Activated gamma-delta T cell (primary cell): ENCODE measurements around the gene IFT57.

Experiments used
- DNase-seq: peaks from one replicate; lab custom pipeline; 2025; lab: John Stamatoyannopoulos, UW

The IFT57 gene

DNA sequence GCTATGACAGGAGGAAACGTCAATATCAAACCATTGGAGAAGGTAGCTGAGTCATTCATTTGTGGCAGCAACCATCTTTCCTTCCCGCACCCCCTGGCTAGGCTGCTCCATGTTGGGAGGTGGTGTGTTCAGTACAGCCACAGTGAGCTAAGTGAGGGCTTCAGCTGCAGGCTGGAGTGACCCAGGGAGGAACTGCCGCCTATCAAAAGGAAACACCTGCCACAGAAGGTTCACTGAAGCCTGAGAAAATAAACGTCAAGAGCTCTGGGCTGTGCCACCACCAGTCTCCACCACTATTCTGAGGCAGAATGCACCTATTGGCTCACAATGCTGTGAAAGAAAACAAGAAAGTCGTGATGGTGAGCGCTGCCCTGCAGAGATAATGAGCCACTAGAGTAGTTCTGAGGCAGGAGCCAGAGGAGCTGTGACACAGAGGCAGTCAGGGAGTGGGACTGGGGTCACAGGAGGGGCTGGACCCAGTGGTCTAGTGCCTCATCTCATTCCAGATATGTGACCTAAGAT lies 96.6 kb downstream of the IFT57 start:
- DNase-seq, result no peak

DNA sequence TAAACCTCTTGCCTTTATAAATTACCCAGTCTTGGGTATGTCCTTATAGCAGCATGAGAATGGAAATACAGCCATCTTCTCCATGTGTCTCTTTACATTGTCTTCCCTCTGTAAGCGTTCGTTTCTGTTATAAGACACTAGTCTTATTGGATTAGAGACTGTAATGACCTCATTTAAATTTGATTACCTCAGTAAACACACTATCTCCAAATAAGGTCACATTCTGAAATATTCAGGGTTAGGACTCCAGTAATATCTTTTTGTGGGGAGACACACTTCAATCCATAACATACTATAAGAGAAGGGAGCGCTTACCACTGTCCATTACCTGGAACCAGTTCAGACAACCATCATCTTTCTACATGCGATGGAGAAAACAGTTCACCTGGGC lies 97.1 kb downstream of the IFT57 start:
- DNase-seq, result no peak

DNA sequence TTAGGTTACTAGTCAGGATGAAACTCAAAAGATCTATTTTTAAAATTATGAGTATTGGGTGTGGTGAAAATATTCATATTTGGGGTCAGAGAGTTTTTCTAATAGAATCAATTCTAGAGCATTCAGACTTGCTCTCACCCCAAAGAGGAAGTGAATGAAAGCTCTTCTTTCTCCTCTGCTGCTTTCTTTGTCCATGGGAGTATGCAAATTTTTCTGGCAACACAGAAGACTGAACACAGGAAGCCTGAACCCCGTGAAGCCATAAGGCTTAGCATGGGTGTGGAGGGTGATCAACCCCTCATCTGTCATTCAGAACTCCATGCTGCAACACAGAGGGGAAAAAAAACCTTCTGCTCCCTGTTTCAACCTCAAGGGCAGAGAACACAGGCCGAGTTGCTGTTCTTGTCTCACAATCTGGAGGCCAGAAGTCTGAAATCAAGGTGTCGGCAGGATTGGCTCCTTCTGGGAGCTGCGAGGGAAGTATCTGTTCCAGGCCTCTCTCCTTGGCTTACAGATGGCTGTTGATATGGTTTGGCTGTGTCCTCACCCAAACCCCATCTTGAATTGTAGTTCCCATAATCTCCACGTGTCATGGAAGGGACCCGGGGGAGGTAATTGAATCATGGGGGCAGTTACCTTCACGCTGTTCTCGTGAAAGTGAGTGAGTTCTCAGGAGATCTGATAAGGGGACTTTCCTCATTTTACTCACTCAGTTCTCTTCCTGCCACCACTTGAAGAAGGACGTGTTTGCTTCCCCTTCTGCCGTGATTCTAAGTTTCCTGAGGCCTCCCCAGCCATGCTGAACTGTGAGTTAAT lies 97.7 kb downstream of the IFT57 start:
- DNase-seq, result no peak

DNA sequence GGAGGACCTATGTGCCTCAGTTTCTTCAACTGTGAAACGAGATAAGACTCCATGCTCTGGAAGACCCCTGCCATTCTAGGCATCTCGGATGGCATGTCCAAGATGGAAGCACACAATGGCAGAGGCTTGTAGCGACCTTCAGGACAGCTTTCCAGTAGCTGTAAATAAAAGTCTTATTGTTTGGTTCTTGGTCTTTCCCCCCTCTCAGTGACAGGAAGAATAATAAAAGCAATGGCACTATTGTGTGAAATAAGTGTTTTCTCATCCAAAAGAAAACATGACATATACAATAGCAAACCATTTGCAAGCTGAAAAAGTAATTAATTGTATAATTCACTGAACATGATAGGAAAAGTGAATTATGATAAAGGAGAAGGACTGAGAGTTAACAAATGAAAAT lies 98.9 kb downstream of the IFT57 start:
- DNase-seq, result no peak

DNA sequence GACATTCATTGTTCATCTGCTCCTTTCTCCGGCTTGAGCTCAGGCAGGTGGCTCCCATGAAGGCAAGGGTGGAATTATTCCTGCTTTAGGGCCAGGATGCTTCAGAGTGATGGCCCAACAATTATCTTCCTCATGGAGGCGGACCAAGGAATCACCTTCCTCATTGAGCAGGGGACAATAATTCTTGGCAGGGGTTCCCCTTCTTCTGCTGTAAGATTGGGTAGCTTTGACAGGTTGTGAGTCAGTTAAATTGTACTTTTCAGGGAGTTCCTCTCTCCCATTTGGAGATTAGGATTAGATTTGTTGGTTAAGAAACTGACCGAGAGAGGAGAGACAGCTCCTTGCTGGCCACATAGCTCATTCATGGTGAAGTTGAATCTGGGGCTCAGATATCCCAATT lies 99.9 kb downstream of the IFT57 start:
- DNase-seq, result no peak

DNA sequence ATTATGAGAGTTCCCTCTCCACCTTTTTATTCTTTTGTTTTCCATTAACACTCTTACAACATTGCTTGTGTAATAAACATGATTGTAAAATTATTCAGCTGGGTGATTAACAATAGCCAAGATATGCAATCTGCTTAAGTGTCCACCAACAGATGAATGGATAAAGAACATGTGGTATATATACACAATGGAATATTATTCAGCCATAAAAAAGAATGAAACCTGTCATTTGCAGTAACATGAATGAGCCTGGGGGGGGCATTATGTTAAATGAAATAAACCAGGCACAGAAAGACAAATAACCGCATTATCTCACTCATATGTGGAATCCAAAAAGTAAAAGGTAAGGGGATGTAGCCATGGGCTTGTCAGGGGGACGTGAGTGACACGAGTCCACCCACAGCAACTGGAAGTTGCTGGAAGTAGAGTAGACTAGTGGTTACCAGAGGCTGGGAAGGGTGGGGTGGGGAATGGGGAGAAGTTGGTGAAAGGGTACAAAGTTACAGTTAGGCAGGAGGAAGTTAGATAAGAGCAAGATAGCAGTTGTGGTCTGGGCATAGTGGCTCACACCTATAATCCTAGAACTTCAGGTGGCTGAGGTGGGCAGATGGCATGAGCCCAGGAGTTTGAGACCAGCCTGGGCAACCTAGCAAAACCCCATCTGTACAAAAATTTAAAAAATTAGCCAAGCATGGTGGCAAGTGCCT lies 102.7 kb downstream of the IFT57 start:
- no peak for DNase-seq

DNA sequence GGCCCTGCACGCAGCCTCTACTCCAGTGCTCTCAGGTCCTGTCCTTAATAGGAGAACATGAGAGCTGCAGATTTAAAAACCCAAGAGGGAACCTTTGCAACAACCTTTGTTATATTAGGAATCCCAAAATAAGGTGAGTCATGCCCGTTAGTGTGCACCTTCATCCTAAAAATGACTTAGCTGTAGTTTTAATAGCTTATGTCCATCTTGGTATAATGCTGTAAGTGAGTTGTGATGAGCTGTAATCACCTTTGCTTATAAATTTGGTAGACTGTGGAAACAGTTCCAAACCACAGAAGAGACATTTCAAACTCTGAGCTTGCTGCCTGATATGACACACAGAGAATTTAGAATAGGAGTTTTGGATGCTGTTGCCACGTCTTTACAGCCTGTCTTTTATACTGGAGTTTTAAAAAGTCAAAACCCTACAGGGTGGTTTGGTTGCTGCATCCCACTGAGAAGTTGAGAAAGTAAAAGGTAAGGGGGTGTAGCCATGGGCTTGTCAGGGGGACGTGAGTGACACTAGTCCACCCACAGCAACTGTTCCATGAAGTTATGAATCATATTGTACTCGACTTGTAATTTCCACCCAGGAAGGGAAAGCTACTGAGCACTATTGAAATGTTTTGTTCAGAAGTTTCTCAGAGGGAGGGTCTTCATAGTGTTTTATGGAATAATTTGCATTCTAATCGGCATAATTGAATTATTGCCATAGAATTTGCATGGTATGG lies 104.0 kb downstream of the IFT57 start:
- DNase-seq, result no peak

DNA sequence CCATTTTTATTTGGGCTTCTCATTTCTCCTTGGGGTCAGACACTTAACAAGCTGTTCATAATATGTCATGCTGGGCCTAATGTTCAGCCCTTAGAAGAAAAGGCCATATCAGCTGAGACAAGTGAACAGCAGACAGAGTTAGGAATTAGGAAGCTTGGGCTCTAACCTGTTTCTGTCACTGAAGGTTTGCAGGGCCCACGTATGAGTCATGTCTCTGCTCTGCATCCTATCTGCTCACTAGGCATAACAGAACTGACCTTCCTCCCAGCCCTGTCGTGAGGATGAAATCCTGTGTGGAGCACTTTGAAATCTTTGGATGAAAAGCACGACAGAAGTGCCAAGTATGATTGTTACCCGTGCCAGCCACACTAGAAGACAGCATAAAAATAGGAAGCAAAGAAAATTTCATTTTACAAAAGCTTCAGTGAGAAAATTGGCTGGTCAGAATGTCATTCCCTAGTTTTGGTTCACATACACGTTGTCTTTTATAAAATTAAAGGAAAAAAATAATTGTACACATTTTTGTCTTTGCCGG lies 104.9 kb downstream of the IFT57 start:
- no peak for DNase-seq

DNA sequence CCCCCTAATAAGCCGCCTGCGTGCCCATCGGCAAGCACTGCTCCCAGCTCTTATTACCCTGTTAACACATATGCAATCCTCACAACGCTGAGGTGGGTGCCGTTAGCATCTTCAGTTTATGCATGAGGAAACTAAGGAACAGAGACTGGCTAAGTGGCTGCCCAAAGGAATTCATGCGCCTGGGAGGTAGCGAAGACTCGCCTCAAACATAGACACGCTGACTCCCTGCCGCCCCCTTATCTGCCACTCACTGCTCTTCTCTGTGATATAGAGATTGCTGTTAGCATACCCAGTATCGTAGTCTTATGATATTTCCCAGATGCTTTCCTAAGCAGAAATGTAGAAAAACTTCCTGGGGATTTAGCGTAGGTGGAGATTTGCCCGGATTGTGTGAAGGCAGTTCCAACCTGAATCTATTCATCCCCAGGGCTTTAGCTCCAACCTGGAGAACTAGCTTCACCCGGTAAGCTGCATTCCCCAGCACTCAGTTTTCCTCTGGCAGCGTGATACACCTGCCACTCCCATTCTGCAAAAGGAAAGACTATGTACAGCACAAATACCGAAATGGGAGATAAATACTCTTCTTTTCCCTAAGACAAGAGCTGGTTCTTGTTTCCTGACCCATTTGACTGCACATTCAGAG lies 107.7 kb downstream of the IFT57 start:
- no peak for DNase-seq

DNA sequence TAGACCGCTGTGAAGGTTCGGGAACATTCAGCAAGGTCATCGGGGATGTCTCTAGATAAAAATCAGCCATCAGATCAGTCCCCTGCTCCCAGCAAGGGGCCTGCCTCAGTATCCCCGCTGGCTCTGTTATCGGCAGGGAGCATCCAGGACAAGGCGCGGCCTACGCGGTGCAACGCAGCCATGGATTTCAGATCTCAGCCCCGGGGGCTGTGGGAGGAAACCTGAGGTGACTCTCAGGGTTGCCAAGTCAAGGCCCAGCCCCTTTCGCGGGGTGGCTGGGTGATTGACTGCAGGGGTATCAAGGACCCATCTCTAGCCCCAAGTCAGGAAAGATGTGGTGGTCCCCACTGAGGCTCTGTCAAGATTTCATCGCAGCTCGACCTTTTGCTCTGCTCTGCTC lies 108.2 kb downstream of the IFT57 start:
- DNase-seq, result no peak

DNA sequence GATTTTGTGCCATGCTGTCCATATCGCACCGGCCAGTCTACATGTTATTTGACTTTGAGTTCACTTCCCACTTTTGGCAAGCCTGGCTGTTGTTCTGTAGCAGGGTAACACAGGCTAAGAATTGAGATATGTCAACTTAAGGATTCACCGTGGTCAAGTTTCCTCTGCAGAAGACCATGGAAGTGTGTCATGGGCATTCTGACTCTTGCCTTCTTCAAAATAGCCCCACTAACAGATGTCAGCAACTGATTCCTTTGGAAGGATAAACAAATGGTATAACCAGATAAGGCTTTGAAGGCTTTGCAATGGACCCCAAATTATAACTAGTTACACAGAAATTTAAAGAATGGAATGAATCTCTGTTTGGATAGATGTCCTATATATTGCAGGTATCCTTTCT lies 111.3 kb downstream of the IFT57 start:
- no peak for DNase-seq
